ENCODE measurements around the gene CSNK1A1L.

- TF ChIP-seq, protein P1, sequence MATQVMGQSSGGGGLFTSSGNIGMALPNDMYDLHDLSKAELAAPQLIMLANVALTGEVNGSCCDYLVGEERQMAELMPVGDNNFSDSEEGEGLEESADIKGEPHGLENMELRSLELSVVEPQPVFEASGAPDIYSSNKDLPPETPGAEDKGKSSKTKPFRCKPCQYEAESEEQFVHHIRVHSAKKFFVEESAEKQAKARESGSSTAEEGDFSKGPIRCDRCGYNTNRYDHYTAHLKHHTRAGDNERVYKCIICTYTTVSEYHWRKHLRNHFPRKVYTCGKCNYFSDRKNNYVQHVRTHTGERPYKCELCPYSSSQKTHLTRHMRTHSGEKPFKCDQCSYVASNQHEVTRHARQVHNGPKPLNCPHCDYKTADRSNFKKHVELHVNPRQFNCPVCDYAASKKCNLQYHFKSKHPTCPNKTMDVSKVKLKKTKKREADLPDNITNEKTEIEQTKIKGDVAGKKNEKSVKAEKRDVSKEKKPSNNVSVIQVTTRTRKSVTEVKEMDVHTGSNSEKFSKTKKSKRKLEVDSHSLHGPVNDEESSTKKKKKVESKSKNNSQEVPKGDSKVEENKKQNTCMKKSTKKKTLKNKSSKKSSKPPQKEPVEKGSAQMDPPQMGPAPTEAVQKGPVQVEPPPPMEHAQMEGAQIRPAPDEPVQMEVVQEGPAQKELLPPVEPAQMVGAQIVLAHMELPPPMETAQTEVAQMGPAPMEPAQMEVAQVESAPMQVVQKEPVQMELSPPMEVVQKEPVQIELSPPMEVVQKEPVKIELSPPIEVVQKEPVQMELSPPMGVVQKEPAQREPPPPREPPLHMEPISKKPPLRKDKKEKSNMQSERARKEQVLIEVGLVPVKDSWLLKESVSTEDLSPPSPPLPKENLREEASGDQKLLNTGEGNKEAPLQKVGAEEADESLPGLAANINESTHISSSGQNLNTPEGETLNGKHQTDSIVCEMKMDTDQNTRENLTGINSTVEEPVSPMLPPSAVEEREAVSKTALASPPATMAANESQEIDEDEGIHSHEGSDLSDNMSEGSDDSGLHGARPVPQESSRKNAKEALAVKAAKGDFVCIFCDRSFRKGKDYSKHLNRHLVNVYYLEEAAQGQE (IDR thresholded peaks at IDR 0.05; ENCODE audit: insufficient read depth in 1 of 2, low read depth in 2 of 2, low read length in 2 of 2) = no peak
- no peak for TF ChIP-seq SIN3A (IDR thresholded peaks at IDR 0.05; ENCODE audit: borderline replicate concordance, insufficient read depth, low read length)
- TF ChIP-seq FOXP2 (optimal IDR thresholded peaks at IDR 0.05; ENCODE audit: borderline replicate concordance, extremely low read depth, extremely low read length, insufficient read depth) = no peak
- no peak for TF ChIP-seq TAF1 (IDR thresholded peaks at IDR 0.05; ENCODE audit: borderline replicate concordance, insufficient read depth, low read length)
Observed at GRCh38 chr13:37072024-37072423, 33.4 kb downstream of the CSNK1A1L start.
